GM12878 (cell line): ENCODE measurements around the gene YTHDF1. TPM values are rescaled to one million over a fixed set of nuclear protein-coding genes. Genes with fewer than 3 reads are reported as not detected.

Experiments used
- ATAC-seq: fragments of 200-7000 bp; cut with Tn5 transposase; 3 replicates; pipeline ENCODE4 v1.9.1; 2020; ENCODE audit warnings: mild to moderate bottlenecking, moderate library complexity
- BruUV-seq: library from RNA; stranded (reverse); fragments of 400-500 nt; replicated peaks from 2 replicates; lab custom pipeline; 2021; lab: Mats Ljungman, UMichigan
- CTCF ChIA-PET: fragments of 300-600 bp; sonication (Branson Sonifier 250); formaldehyde crosslinking; extraction: SDS; loops from one replicate; lab custom pipeline; 2021; ENCODE audit warnings: inconsistent platforms; lab: Yijun Ruan, JAX
- POLR2A ChIA-PET: fragments of 350-600 bp; formaldehyde crosslinking; extraction: SDS; loops from one replicate; lab custom pipeline; 2021; ENCODE audit warnings: inconsistent platforms; lab: Charles Lee
- RAD21 ChIA-PET: fragments of 300-600 bp; sonication (Branson Sonifier 250); formaldehyde crosslinking; loops from one replicate; lab custom pipeline; 2023; ENCODE audit warnings: antibody characterized with exemption; ENCODE audit not compliant: unreplicated experiment; lab: Charles Lee
- SMC1A ChIA-PET: fragments of 300-600 bp; sonication (Branson Sonifier 250); formaldehyde crosslinking; loops from one replicate; lab custom pipeline; 2023; ENCODE audit not compliant: unreplicated experiment, uncharacterized antibody; lab: Charles Lee
- DNase-seq: peaks from one replicate; pipeline ENCODE4 v3.0.0-alpha.2; 2011; ENCODE audit warnings: low read depth, low spot score
- FAIRE-seq: peaks from 3 replicates; lab custom pipeline; 2011; peaks lifted over from hg19 to GRCh38; lab: Jason Lieb, UNC
- H2AFZ ChIP-seq: 2 replicates; pipeline ENCODE4 v1.6.0; 2011; ENCODE audit warnings: low read depth, low read length, control low read depth; ENCODE audit not compliant: control insufficient read depth
- H3K27ac ChIP-seq: 2 replicates; pipeline ENCODE4 v1.5.1; 2011; ENCODE audit warnings: control low read depth; ENCODE audit not compliant: control insufficient read depth, insufficient read depth
- H3K27me3 ChIP-seq, 2 experiments: replicated peaks in 1 of 2; 2 replicates each; pipeline versions ENCODE4 v1.6.0 to v1.6.1; 2011; ENCODE audit warnings: low read length in 1 of 2; ENCODE audit not compliant: control insufficient read depth in 2 of 2, insufficient read depth in 2 of 2
- H3K36me3 ChIP-seq, 2 experiments: 2 replicates each; pipeline ENCODE4 v1.5.1; 2011; ENCODE audit warnings: low read length in 1 of 2; ENCODE audit not compliant: control insufficient read depth in 2 of 2, insufficient read depth in 2 of 2
- H3K4me1 ChIP-seq: 2 replicates; pipeline ENCODE4 v1.6.1; 2011; ENCODE audit warnings: mild to moderate bottlenecking, low read length, moderate library complexity, mixed read lengths; ENCODE audit not compliant: control insufficient read depth, insufficient read depth
- H3K4me2 ChIP-seq: 2 replicates; pipeline ENCODE4 v1.6.0; 2011; ENCODE audit warnings: control low read depth; ENCODE audit not compliant: control insufficient read depth, insufficient read depth
- H3K4me3 ChIP-seq: fragments of 200-600 bp; sonication (generic); 2 replicates; pipeline ENCODE4 v1.5.1; 2016
- H3K79me2 ChIP-seq: 2 replicates; pipeline ENCODE4 v1.6.0; 2011; ENCODE audit warnings: low read length; ENCODE audit not compliant: control insufficient read depth, insufficient read depth
- H3K9ac ChIP-seq: 2 replicates; pipeline ENCODE4 v1.8.0; 2011; ENCODE audit warnings: low read length, control low read depth, mixed read lengths; ENCODE audit not compliant: control insufficient read depth, insufficient read depth
- H3K9me3 ChIP-seq: replicated peaks from 3 replicates; pipeline ENCODE4 v1.5.1; 2011; ENCODE audit warnings: mild to moderate bottlenecking, low read length; ENCODE audit not compliant: control insufficient read depth, insufficient read depth
- H4K20me1 ChIP-seq: 2 replicates; pipeline ENCODE4 v1.6.0; 2011; ENCODE audit not compliant: control insufficient read depth, insufficient read depth
- NBN ChIP-seq: fragments of 450-650 bp; IDR thresholded peaks from 2 replicates; pipeline ENCODE4 v1.6.1; 2016
- NFXL1 ChIP-seq: fragments of 450-650 bp; IDR thresholded peaks from 2 replicates; pipeline ENCODE4 v1.6.1; 2017; ENCODE audit warnings: antibody characterized with exemption, mild to moderate bottlenecking, borderline replicate concordance
- STAT3 ChIP-seq: IDR thresholded peaks from 2 replicates; pipeline ENCODE4 v1.6.1; 2011; ENCODE audit warnings: low read depth, low read length, improper control_type of control experiment
- SUZ12 ChIP-seq: fragments of 200-600 bp; sonication (generic); IDR thresholded peaks from one replicate; pipeline ENCODE4 v1.6.1; 2018; ENCODE audit warnings: antibody characterized with exemption, mild to moderate bottlenecking; ENCODE audit not compliant: unreplicated experiment
- ZNF622 ChIP-seq: fragments of 450-650 bp; IDR thresholded peaks from 2 replicates; pipeline ENCODE4 v1.6.1; 2017; ENCODE audit warnings: mild to moderate bottlenecking, inconsistent platforms
- WGBS: methylation state at CpG from one replicate; pipeline ENCODE4 v1.1.6; 2016; ENCODE audit warnings: low lambda C conversion rate; ENCODE audit not compliant: insufficient replicate concordance, insufficient coverage; ENCODE audit errors: missing lambda C conversion rate; 5-methylcytosine and 5-hydroxymethylcytosine counted together
- in situ Hi-C: fragments of 300-500 bp; cut with MboI; formaldehyde crosslinking; loops from 9 replicates; pipeline ENCODE4 v1.14.3; 2018; ENCODE audit warnings: mixed read lengths
- intact Hi-C: fragments of 100-400 bp; cut with micrococcal nuclease; formaldehyde crosslinking; loops from one replicate; pipeline ENCODE4 v1.14.2; 2022; ENCODE audit not compliant: unreplicated experiment
- polyA plus RNA-seq, 11 experiments: library from polyadenylated mRNA; depleted of rRNA in 4 of 11; unstranded in 6 of 11; stranded (reverse) in 5 of 11; fragments of >200 nt; fragmentation: Nextera tagmentation in 4 of 11; fragmentation: Illumina TruSeq in 1 of 11; extraction: Ambion mirVana in 4 of 11; extraction: Trizol in 1 of 11; gene quantifications; 1 replicate in 1 of 11; 2 replicates in 10 of 11; pipeline versions ENCODE4 v1.2.1 to v1.2.3, GENCODE V29; 2011 to 2016; ENCODE audit warnings: inconsistent platforms in 2 of 11, missing spikeins in 2 of 11, low read depth in 1 of 11
- total RNA-seq, 4 experiments: library from RNA; depleted of rRNA in 3 of 4; stranded (reverse); fragments of >200 nt in 3 of 4; fragmentation: Illumina TruSeq in 1 of 4; extraction: Trizol in 1 of 4; gene quantifications; 2 replicates each; pipeline versions ENCODE4 v1.2.1 to v1.2.3, GENCODE V29; 2013 to 2021
- TF ChIP-seq, protein P1 (sequence below): fragments of 150-350 bp; IDR thresholded peaks from 2 replicates; pipeline ENCODE4 v1.6.1; 2014; ENCODE audit warnings: mild to moderate bottlenecking, low read depth, low read length

Gene YTHDF1
- total and polyA plus RNA-seq, 10 of the 15 experiments (the other 5 are each of a cell fraction or from before 2014, with no cell fraction given): 4.6 to 37.8 (median 20.5) TPM

GRCh38 chr20:63160641-63161175 lies 55.2 kb downstream of the YTHDF1 start:
- intact Hi-C loops: no loop called here
- SMC1A ChIA-PET: no interaction called here
- TF ChIP-seq SUZ12 (no peak), ZNF622 (no peak), STAT3 (no peak), NBN (no peak), NFXL1 (no peak)
- TF ChIP-seq, protein P1, sequence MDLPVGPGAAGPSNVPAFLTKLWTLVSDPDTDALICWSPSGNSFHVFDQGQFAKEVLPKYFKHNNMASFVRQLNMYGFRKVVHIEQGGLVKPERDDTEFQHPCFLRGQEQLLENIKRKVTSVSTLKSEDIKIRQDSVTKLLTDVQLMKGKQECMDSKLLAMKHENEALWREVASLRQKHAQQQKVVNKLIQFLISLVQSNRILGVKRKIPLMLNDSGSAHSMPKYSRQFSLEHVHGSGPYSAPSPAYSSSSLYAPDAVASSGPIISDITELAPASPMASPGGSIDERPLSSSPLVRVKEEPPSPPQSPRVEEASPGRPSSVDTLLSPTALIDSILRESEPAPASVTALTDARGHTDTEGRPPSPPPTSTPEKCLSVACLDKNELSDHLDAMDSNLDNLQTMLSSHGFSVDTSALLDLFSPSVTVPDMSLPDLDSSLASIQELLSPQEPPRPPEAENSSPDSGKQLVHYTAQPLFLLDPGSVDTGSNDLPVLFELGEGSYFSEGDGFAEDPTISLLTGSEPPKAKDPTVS: no peak
- TF ChIP-seq, all 136 proteins: peak for 0
- ChIA-PET CTCF (interaction anchor here (0.8 kb wide), 1 partner anchor 20 kb away, joined by 3 read pairs; no protein-coding TSS in a partner anchor), POLR2A (no interaction called here), RAD21 (no interaction called here)
- peaks cover 0 to 2% of the 10 kb centered on the region in 2 experiments; a peak in 3 of 4 replicates for H3K27me3 ChIP-seq
- in situ Hi-C loops: no loop called here
- H4K20me1 ChIP-seq: no peaks in the 10 kb centered on the region
- no peak overlapping the region for H3K27ac ChIP-seq
- no peaks in the 10 kb centered on the region for H3K79me2 ChIP-seq
- no peak overlapping the region for H3K4me3 ChIP-seq
- ATAC-seq (no peak), DNase-seq (no peak), FAIRE-seq (no peak)
- no peak overlapping the region for H2AFZ ChIP-seq
- H3K36me3 ChIP-seq: no peaks in the 10 kb centered on the region
- no peaks in the 10 kb centered on the region for H3K4me1 ChIP-seq
- 9% methylated on average over 10 of the region's 10 CpGs for WGBS
- H3K9me3 ChIP-seq: no peaks in the 10 kb centered on the region
- H3K9ac ChIP-seq: no peak overlapping the region
- H3K4me2 ChIP-seq: no peak overlapping the region
- BruUV-seq: no TSS peak
